ENCODE measurements around the gene PREP.

The PREP gene

GRCh38 chr6:105291525-105291924 is 111.4 kb downstream of the PREP start:
- no peak overlapping the region for H3K4me3 ChIP-seq (ENCODE audit: low read depth, low read length)
- H3K9me3 ChIP-seq (ENCODE audit: control insufficient read depth, insufficient read depth, low read depth, low read length), result 0 out of 2 replicates have a peak, but pooled peaks cover 5% of the 10 kb centered on the region
- H3K27me3 ChIP-seq (ENCODE audit: control insufficient read depth, insufficient read depth, low read length), result no peaks in the 10 kb centered on the region
- H3K27ac ChIP-seq (ENCODE audit: low read depth, low read length), result no peak overlapping the region
- no peaks in the 10 kb centered on the region for H3K4me1 ChIP-seq (ENCODE audit: control insufficient read depth, insufficient read depth, low read length)
- peaks cover 7% of the 10 kb centered on the region for H3K36me3 ChIP-seq (ENCODE audit: control insufficient read depth, insufficient read depth, low read length)
- no peak overlapping the region for H3K9ac ChIP-seq (ENCODE audit: low read length)

GRCh38 chr6:105282631-105283585 is 120.0 kb downstream of the PREP start:
- no peaks in the 10 kb centered on the region for H3K27me3 ChIP-seq (ENCODE audit: control insufficient read depth, insufficient read depth, low read length)
- no peak overlapping the region for H3K4me3 ChIP-seq (ENCODE audit: low read depth, low read length)
- no peak overlapping the region for H3K27ac ChIP-seq (ENCODE audit: low read depth, low read length)
- H3K9ac ChIP-seq (ENCODE audit: low read length), result no peak overlapping the region
- no peaks in the 10 kb centered on the region for H3K9me3 ChIP-seq (ENCODE audit: control insufficient read depth, insufficient read depth, low read depth, low read length)
- H3K36me3 ChIP-seq (ENCODE audit: control insufficient read depth, insufficient read depth, low read length), result peaks cover 43% of the 10 kb centered on the region
- no peaks in the 10 kb centered on the region for H3K4me1 ChIP-seq (ENCODE audit: control insufficient read depth, insufficient read depth, low read length)

- no peaks in the 10 kb centered on the region for H3K27me3 ChIP-seq (ENCODE audit: control insufficient read depth, insufficient read depth, low read length)
- H3K4me1 ChIP-seq (ENCODE audit: control insufficient read depth, insufficient read depth, low read length), result no peaks in the 10 kb centered on the region
- peaks cover 45% of the 10 kb centered on the region for H3K36me3 ChIP-seq (ENCODE audit: control insufficient read depth, insufficient read depth, low read length)
- no peak overlapping the region for H3K4me3 ChIP-seq (ENCODE audit: low read depth, low read length)
- H3K9ac ChIP-seq (ENCODE audit: low read length), result no peak overlapping the region
- H3K9me3 ChIP-seq (ENCODE audit: control insufficient read depth, insufficient read depth, low read depth, low read length), result no peaks in the 10 kb centered on the region
- H3K27ac ChIP-seq (ENCODE audit: low read depth, low read length), result no peak overlapping the region
Measured at GRCh38 chr6:105280033-105280432, 122.8 kb downstream of the PREP start.

GRCh38 chr6:105279463-105279862 is 123.4 kb downstream of the PREP start:
- no peaks in the 10 kb centered on the region for H3K27me3 ChIP-seq (ENCODE audit: control insufficient read depth, insufficient read depth, low read length)
- H3K36me3 ChIP-seq (ENCODE audit: control insufficient read depth, insufficient read depth, low read length), result peaks cover 45% of the 10 kb centered on the region
- no peaks in the 10 kb centered on the region for H3K4me1 ChIP-seq (ENCODE audit: control insufficient read depth, insufficient read depth, low read length)
- H3K27ac ChIP-seq (ENCODE audit: low read depth, low read length), result no peak overlapping the region
- H3K9ac ChIP-seq (ENCODE audit: low read length), result no peak overlapping the region
- H3K4me3 ChIP-seq (ENCODE audit: low read depth, low read length), result no peak overlapping the region
- H3K9me3 ChIP-seq (ENCODE audit: control insufficient read depth, insufficient read depth, low read depth, low read length), result no peaks in the 10 kb centered on the region

GRCh38 chr6:105278813-105279212 is 124.1 kb downstream of the PREP start:
- no peak overlapping the region for H3K27ac ChIP-seq (ENCODE audit: low read depth, low read length)

GRCh38 chr6:105278035-105278434 is 124.8 kb downstream of the PREP start:
- Histone ChIP-seq H3K9me3 (ENCODE audit: control insufficient read depth, insufficient read depth, low read depth, low read length) (no peaks in the 10 kb centered on the region), H3K27ac (ENCODE audit: low read depth, low read length) (no peak overlapping the region), H3K4me3 (ENCODE audit: low read depth, low read length) (no peak overlapping the region), H3K27me3 (ENCODE audit: control insufficient read depth, insufficient read depth, low read length) (no peaks in the 10 kb centered on the region), H3K36me3 (ENCODE audit: control insufficient read depth, insufficient read depth, low read length) (peaks cover 41% of the 10 kb centered on the region), H3K4me1 (ENCODE audit: control insufficient read depth, insufficient read depth, low read length) (peaks cover 3% of the 10 kb centered on the region; the same call in 1 of the 2 replicates), H3K9ac (ENCODE audit: low read length) (no peak overlapping the region)

More at GRCh38 chr6:105278813-105279212, 124.1 kb downstream of the PREP start:
- no peaks in the 10 kb centered on the region for H3K9me3 ChIP-seq (ENCODE audit: control insufficient read depth, insufficient read depth, low read depth, low read length)
- H3K36me3 ChIP-seq (ENCODE audit: control insufficient read depth, insufficient read depth, low read length), result peaks cover 41% of the 10 kb centered on the region
- no peak overlapping the region for H3K9ac ChIP-seq (ENCODE audit: low read length)
- H3K4me3 ChIP-seq (ENCODE audit: low read depth, low read length), result no peak overlapping the region
- H3K4me1 ChIP-seq (ENCODE audit: control insufficient read depth, insufficient read depth, low read length), result no peaks in the 10 kb centered on the region
- H3K27me3 ChIP-seq (ENCODE audit: control insufficient read depth, insufficient read depth, low read length), result no peaks in the 10 kb centered on the region

GRCh38 chr6:105276374-105276773 is 126.5 kb downstream of the PREP start:
- Histone ChIP-seq H3K4me1 (ENCODE audit: control insufficient read depth, insufficient read depth, low read length) (peaks cover 7% of the 10 kb centered on the region; the same call in 1 of the 2 replicates), H3K36me3 (ENCODE audit: control insufficient read depth, insufficient read depth, low read length) (peaks cover 31% of the 10 kb centered on the region), H3K27me3 (ENCODE audit: control insufficient read depth, insufficient read depth, low read length) (no peaks in the 10 kb centered on the region), H3K4me3 (ENCODE audit: low read depth, low read length) (no peak overlapping the region), H3K9ac (ENCODE audit: low read length) (no peak overlapping the region), H3K27ac (ENCODE audit: low read depth, low read length) (no peak overlapping the region), H3K9me3 (ENCODE audit: control insufficient read depth, insufficient read depth, low read depth, low read length) (no peaks in the 10 kb centered on the region)

- no peak overlapping the region for H3K27ac ChIP-seq (ENCODE audit: low read depth, low read length)
- peaks cover 22% of the 10 kb centered on the region for H3K36me3 ChIP-seq (ENCODE audit: control insufficient read depth, insufficient read depth, low read length)
Measured at GRCh38 chr6:105275542-105275941, 127.3 kb downstream of the PREP start.

GRCh38 chr6:105274678-105275077 is 128.2 kb downstream of the PREP start:
- no peak overlapping the region for H3K9ac ChIP-seq (ENCODE audit: low read length)
- no peaks in the 10 kb centered on the region for H3K27me3 ChIP-seq (ENCODE audit: control insufficient read depth, insufficient read depth, low read length)
- H3K4me3 ChIP-seq (ENCODE audit: low read depth, low read length), result no peak overlapping the region
- no peaks in the 10 kb centered on the region for H3K9me3 ChIP-seq (ENCODE audit: control insufficient read depth, insufficient read depth, low read depth, low read length)
- H3K36me3 ChIP-seq (ENCODE audit: control insufficient read depth, insufficient read depth, low read length), result peaks cover 20% of the 10 kb centered on the region
- H3K27ac ChIP-seq (ENCODE audit: low read depth, low read length), result no peak overlapping the region
- H3K4me1 ChIP-seq (ENCODE audit: control insufficient read depth, insufficient read depth, low read length), result peaks cover 7% of the 10 kb centered on the region; the same call in 1 of the 2 replicates

More at GRCh38 chr6:105275542-105275941, 127.3 kb downstream of the PREP start:
- no peaks in the 10 kb centered on the region for H3K9me3 ChIP-seq (ENCODE audit: control insufficient read depth, insufficient read depth, low read depth, low read length)
- no peaks in the 10 kb centered on the region for H3K27me3 ChIP-seq (ENCODE audit: control insufficient read depth, insufficient read depth, low read length)
- H3K4me3 ChIP-seq (ENCODE audit: low read depth, low read length), result no peak overlapping the region
- no peak overlapping the region for H3K9ac ChIP-seq (ENCODE audit: low read length)
- H3K4me1 ChIP-seq (ENCODE audit: control insufficient read depth, insufficient read depth, low read length), result peaks cover 7% of the 10 kb centered on the region; the same call in 1 of the 2 replicates

GRCh38 chr6:105273589-105273988 is 129.3 kb downstream of the PREP start:
- Histone ChIP-seq H3K4me3 (ENCODE audit: low read depth, low read length) (no peak overlapping the region), H3K9me3 (ENCODE audit: control insufficient read depth, insufficient read depth, low read depth, low read length) (no peaks in the 10 kb centered on the region), H3K9ac (ENCODE audit: low read length) (no peak overlapping the region), H3K36me3 (ENCODE audit: control insufficient read depth, insufficient read depth, low read length) (peaks cover 19% of the 10 kb centered on the region), H3K4me1 (ENCODE audit: control insufficient read depth, insufficient read depth, low read length) (peaks cover 7% of the 10 kb centered on the region; the same call in 1 of the 2 replicates), H3K27me3 (ENCODE audit: control insufficient read depth, insufficient read depth, low read length) (no peaks in the 10 kb centered on the region), H3K27ac (ENCODE audit: low read depth, low read length) (no peak overlapping the region)

- no peaks in the 10 kb centered on the region for H3K9me3 ChIP-seq (ENCODE audit: control insufficient read depth, insufficient read depth, low read depth, low read length)
- no peak overlapping the region for H3K4me3 ChIP-seq (ENCODE audit: low read depth, low read length)
- H3K36me3 ChIP-seq (ENCODE audit: control insufficient read depth, insufficient read depth, low read length), result peaks cover 11% of the 10 kb centered on the region
- H3K27me3 ChIP-seq (ENCODE audit: control insufficient read depth, insufficient read depth, low read length), result no peaks in the 10 kb centered on the region
- H3K9ac ChIP-seq (ENCODE audit: low read length), result no peak overlapping the region
- peaks cover 7% of the 10 kb centered on the region; the same call in 1 of the 2 replicates for H3K4me1 ChIP-seq (ENCODE audit: control insufficient read depth, insufficient read depth, low read length)
- H3K27ac ChIP-seq (ENCODE audit: low read depth, low read length), result no peak overlapping the region
Measured at GRCh38 chr6:105272786-105273185, 130.1 kb downstream of the PREP start.
